Endothelial cell (in vitro differentiated cells): ENCODE measurements around the gene BMERB1. TPM values are rescaled to one million over a fixed set of nuclear protein-coding genes. Genes with fewer than 3 reads are reported as not detected.

Experiments
- DNase-seq: peaks from one replicate; pipeline ENCODE4 v3.0.0; 2021; ENCODE audit warnings: low spot score
- H3K27ac Mint-ChIP-seq: one replicate; pipeline ENCODE4 v1.8.0; 2021; ENCODE audit warnings: mixed read lengths, inconsistent platforms; ENCODE audit not compliant: unreplicated experiment
- H3K27me3 Mint-ChIP-seq: one replicate; pipeline ENCODE4 v1.8.0; 2021; ENCODE audit warnings: mild to moderate bottlenecking, moderate library complexity, mixed read lengths, inconsistent platforms; ENCODE audit not compliant: unreplicated experiment
- H3K36me3 Mint-ChIP-seq: one replicate; pipeline ENCODE4 v1.8.0; 2021; ENCODE audit warnings: mild to moderate bottlenecking, low read depth, mixed read lengths, inconsistent platforms; ENCODE audit not compliant: unreplicated experiment
- H3K4me1 Mint-ChIP-seq: one replicate; pipeline ENCODE4 v1.8.0; 2021; ENCODE audit warnings: mild to moderate bottlenecking, mixed read lengths, inconsistent platforms; ENCODE audit not compliant: unreplicated experiment
- H3K4me3 Mint-ChIP-seq: one replicate; pipeline ENCODE4 v1.8.0; 2021; ENCODE audit warnings: mild to moderate bottlenecking, mixed read lengths, inconsistent platforms; ENCODE audit not compliant: unreplicated experiment
- H3K9me3 Mint-ChIP-seq: one replicate; pipeline ENCODE4 v1.8.0; 2021; ENCODE audit warnings: mixed read lengths, inconsistent platforms; ENCODE audit not compliant: unreplicated experiment
- CTCF ChIP-seq: fragments of 200-600 bp; sonication (generic); IDR thresholded peaks from one replicate; pipeline ENCODE4 v1.5.0; 2021; ENCODE audit warnings: antibody characterized with exemption; ENCODE audit not compliant: unreplicated experiment
- total RNA-seq: library from RNA; stranded (reverse); fragmentation: NEBNext Ultra II Directional; extraction: Animal tissue kit (Norgen Biotek cat#: 25700); gene quantifications from one replicate; pipeline ENCODE4 v1.2.1, GENCODE V29; 2021; ENCODE audit not compliant: unreplicated experiment

BMERB1 gene
- total RNA-seq, 1 donor from 2014 or later, result 9.9 TPM

GRCh38 chr16:15459791-15460190 is 25.4 kb downstream of the BMERB1 start:
- H3K27me3 Mint-ChIP-seq, result no peaks in the 10 kb centered on the region
- H3K9me3 Mint-ChIP-seq, result no peaks in the 10 kb centered on the region

GRCh38 chr16:15460601-15461000 is 26.2 kb downstream of the BMERB1 start:
- Mint-ChIP-seq H3K27ac (no peak overlapping the region), H3K4me1 (no peaks in the 10 kb centered on the region), H3K27me3 (no peaks in the 10 kb centered on the region), H3K36me3 (no peaks in the 10 kb centered on the region), H3K9me3 (no peaks in the 10 kb centered on the region), H3K4me3 (no peak overlapping the region)
- no peak for TF ChIP-seq CTCF
- DNase-seq, result no peak

More at GRCh38 chr16:15459791-15460190, 25.4 kb downstream of the BMERB1 start:
- DNase-seq, result no peak
- H3K4me3 Mint-ChIP-seq, result no peak overlapping the region
- no peaks in the 10 kb centered on the region for H3K36me3 Mint-ChIP-seq
- no peaks in the 10 kb centered on the region for H3K4me1 Mint-ChIP-seq
- no peak overlapping the region for H3K27ac Mint-ChIP-seq
- no peak for TF ChIP-seq CTCF

- H3K27ac Mint-ChIP-seq, result no peak overlapping the region
- H3K4me3 Mint-ChIP-seq, result no peak overlapping the region
- H3K27me3 Mint-ChIP-seq, result no peaks in the 10 kb centered on the region
- no peaks in the 10 kb centered on the region for H3K9me3 Mint-ChIP-seq
- TF ChIP-seq CTCF, result no peak
- no peaks in the 10 kb centered on the region for H3K4me1 Mint-ChIP-seq
- H3K36me3 Mint-ChIP-seq, result no peaks in the 10 kb centered on the region
- DNase-seq, result no peak
These were observed 27.0 kb downstream of the BMERB1 start for GRCh38 chr16:15461376-15461775.

GRCh38 chr16:15464401-15465186 is 30.2 kb downstream of the BMERB1 start:
- no peak for DNase-seq
- Mint-ChIP-seq H3K36me3 (no peaks in the 10 kb centered on the region), H3K27me3 (no peaks in the 10 kb centered on the region), H3K27ac (no peak overlapping the region), H3K4me1 (no peaks in the 10 kb centered on the region), H3K9me3 (no peaks in the 10 kb centered on the region), H3K4me3 (no peak overlapping the region)
- no peak for TF ChIP-seq CTCF

- Mint-ChIP-seq H3K9me3 (no peaks in the 10 kb centered on the region), H3K4me1 (no peaks in the 10 kb centered on the region), H3K36me3 (no peaks in the 10 kb centered on the region), H3K27ac (no peak overlapping the region), H3K4me3 (no peak overlapping the region), H3K27me3 (no peaks in the 10 kb centered on the region)
- TF ChIP-seq CTCF, result no peak
- DNase-seq, result no peak
These were observed 31.7 kb downstream of the BMERB1 start for GRCh38 chr16:15466131-15466530.
